Hematopoietic multipotent progenitor cell treated with erythropoietin and hydrocortisone succinate and interleukin-3 and kit ligand, for 6 days (in vitro differentiated cells): ENCODE measurements around the gene GYS1.
"Not testable (repeated sequence)": the region's sequence is repeated elsewhere in the genome, so short reads cannot be mapped to it uniquely, and the experiment has no call there.

Source experiments
- DNase-seq: peaks from one replicate; pipeline ENCODE4 v3.0.0-alpha.2; 2015

GYS1 gene

GRCh38 chr19:48935864-48936263, 57.2 kb downstream of the GYS1 start:
- DNase-seq, result no peak

GRCh38 chr19:48934837-48935236, 58.3 kb downstream of the GYS1 start:
- no peak for DNase-seq

GRCh38 chr19:48933382-48933932, 59.7 kb downstream of the GYS1 start, which contains the start of gene DHDH:
TSS of gene DHDH (plus strand) at chr19:48933699. CDS start at chr19:48933722, 23 bp downstream.
- DNase-seq, result peak; percentile 90

GRCh38 chr19:48928164-48929025, 64.7 kb downstream of the GYS1 start:
- DNase-seq, result peak; percentile 25

GRCh38 chr19:48927692-48928091, 65.4 kb downstream of the GYS1 start:
- DNase-seq, result not testable (repeated sequence)

- peak; percentile 54 for DNase-seq
Measured at GRCh38 chr19:48926909-48927308, 66.2 kb downstream of the GYS1 start.

- not testable (repeated sequence) for DNase-seq
Measured at GRCh38 chr19:48925890-48926289, 67.2 kb downstream of the GYS1 start.

GRCh38 chr19:48925240-48925843, 67.8 kb downstream of the GYS1 start:
- DNase-seq, result no peak

GRCh38 chr19:48922548-48923490, 70.3 kb downstream of the GYS1 start:
- no peak for DNase-seq

GRCh38 chr19:48921721-48922500, 71.2 kb downstream of the GYS1 start:
- DNase-seq, result no peak

GRCh38 chr19:48920949-48921348, 72.2 kb downstream of the GYS1 start:
- DNase-seq, result no peak

- not testable (repeated sequence) for DNase-seq
Measured at GRCh38 chr19:48919271-48919670, 73.8 kb downstream of the GYS1 start.

- peak; percentile 67 for DNase-seq
Measured at GRCh38 chr19:48918801-48919247, 74.3 kb downstream of the GYS1 start.
